ENCODE data around the gene NUDT2. TPM values are rescaled to one million over a fixed set of nuclear protein-coding genes. Genes with fewer than 3 reads are reported as not detected.

NUDT2 gene
- total RNA-seq, 6 experiments from 2014 or later = 4.9 to 13.7 (median 11.2) TPM

DNA sequence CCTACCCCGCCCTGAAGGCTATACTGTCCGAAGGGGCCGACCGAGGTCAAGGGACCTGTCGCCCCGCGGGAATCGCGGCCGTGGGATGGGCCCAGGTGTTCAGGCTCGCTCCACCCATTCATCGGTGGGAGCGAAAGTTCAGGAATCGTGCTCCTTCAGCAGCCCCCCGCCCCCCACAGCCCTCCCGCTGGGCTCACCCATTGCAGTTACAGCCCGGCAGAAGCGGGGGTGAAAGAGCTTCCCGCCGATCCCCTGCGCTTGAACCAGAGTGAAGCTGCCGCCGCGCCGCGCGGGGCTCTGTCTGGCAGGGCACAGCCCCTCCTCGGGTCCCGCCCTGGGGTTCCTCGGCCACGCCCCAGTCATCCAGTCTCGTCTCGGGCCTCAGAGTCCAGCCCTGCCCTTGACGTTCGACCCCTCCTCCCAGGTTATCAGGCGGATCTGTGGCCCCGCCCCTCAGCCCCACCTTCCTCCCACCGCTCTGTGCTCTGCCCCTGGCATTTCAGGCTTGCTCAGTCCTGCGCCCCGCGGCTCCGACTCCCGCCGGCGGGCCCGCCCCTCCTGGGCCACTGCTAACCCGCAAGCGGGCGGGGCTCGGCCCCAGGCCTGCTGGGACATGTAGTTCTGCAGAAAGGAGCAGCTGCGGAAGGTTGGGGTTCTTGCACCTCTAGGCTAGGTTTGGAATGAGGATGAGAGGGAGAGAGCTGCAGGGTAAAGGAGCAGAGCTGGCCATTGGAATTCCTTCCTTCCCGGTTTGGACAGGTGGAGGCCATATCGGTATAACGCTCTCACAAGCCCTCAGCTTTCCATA, 47.4 kb downstream of the NUDT2 start, which contains the start of gene MYORG:
Gene MYORG, minus strand, starts transcription at position 303 of the 808 bp plus-strand sequence. CDS start 3,955 bp downstream, outside the sequence.
- 1% methylated on average over 15 of the region's 54 CpGs for WGBS (ENCODE audit: insufficient coverage, low coverage, low lambda C conversion rate, missing lambda C conversion rate)
- ATAC-seq (peak; percentile 75 to 87 (median 76)), DNase-seq (peak; percentile 97 to 99 (median 99))
- H3K4me3 ChIP-seq = peak within 1 kb of the TSS; percentile 80 to 83 (median 80)
- peak; percentile 93 for TF ChIP-seq POLR2A (IDR thresholded peaks at IDR 0.05)
- TF ChIP-seq, protein P1, sequence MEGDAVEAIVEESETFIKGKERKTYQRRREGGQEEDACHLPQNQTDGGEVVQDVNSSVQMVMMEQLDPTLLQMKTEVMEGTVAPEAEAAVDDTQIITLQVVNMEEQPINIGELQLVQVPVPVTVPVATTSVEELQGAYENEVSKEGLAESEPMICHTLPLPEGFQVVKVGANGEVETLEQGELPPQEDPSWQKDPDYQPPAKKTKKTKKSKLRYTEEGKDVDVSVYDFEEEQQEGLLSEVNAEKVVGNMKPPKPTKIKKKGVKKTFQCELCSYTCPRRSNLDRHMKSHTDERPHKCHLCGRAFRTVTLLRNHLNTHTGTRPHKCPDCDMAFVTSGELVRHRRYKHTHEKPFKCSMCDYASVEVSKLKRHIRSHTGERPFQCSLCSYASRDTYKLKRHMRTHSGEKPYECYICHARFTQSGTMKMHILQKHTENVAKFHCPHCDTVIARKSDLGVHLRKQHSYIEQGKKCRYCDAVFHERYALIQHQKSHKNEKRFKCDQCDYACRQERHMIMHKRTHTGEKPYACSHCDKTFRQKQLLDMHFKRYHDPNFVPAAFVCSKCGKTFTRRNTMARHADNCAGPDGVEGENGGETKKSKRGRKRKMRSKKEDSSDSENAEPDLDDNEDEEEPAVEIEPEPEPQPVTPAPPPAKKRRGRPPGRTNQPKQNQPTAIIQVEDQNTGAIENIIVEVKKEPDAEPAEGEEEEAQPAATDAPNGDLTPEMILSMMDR (IDR thresholded peaks at IDR 0.05) = no peak
- no peaks in the 10 kb centered on the region for H3K9me3 ChIP-seq
- H3K27ac ChIP-seq = peak within 1 kb of the TSS; percentile 60 to 70 (median 64)
- H3K36me3 ChIP-seq = peaks cover 0 to 8% (median 3%) of the 10 kb centered on the region in 4 donors
- peaks cover 0 to 33% (median 7%) of the 10 kb centered on the region in 4 donors for H3K4me1 ChIP-seq
- H3K27me3 ChIP-seq = no peaks in the 10 kb centered on the region
- intact Hi-C loops (cut with DNase I) = loop anchor here in 1 of 2 donors (5.0 kb wide), 1 partner anchor 44 kb away; no protein-coding TSS in a partner anchor

DNA sequence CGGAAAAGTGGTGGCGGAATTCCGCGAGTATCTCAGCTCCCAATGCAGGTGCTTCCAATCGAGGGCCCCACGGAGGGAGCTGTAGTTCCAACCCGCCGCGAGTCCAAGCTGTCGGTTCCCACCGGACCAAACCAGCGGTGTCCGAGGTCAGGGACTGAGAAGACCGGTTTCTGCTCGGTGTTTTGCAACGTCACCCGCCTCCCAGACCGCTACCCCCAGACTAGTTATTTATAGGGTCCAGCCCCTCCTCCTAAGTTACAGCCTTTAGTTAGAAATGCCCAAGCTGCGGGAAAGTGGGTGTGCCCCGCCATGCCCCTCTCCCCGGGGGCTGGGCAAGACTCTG, 48.0 kb downstream of the NUDT2 start:
- WGBS (ENCODE audit: insufficient coverage, low coverage, low lambda C conversion rate, missing lambda C conversion rate) = 11% methylated on average over 8 of the region's 21 CpGs
- peak overlapping the region; percentile 80 to 83 (median 80) for H3K4me3 ChIP-seq
- peak overlapping the region in 2 of 3 donors; percentile 55 to 70 for H3K27ac ChIP-seq
- peaks cover 0 to 33% (median 7%) of the 10 kb centered on the region in 4 donors for H3K4me1 ChIP-seq
- intact Hi-C loops (cut with DNase I) = loop anchor here in 1 of 2 donors (5.0 kb wide), 1 partner anchor 45 kb away; no protein-coding TSS in a partner anchor
- TF ChIP-seq, protein P1 (IDR thresholded peaks at IDR 0.05) = no peak
- no peak for TF ChIP-seq POLR2A (IDR thresholded peaks at IDR 0.05)
- no peak for ATAC-seq
- no peaks in the 10 kb centered on the region for H3K9me3 ChIP-seq
- H3K27me3 ChIP-seq = no peaks in the 10 kb centered on the region
- H3K36me3 ChIP-seq = peaks cover 0 to 3% (median under 1%) of the 10 kb centered on the region in 4 donors
- peak; percentile 51 to 67 (median 64) for DNase-seq

DNA sequence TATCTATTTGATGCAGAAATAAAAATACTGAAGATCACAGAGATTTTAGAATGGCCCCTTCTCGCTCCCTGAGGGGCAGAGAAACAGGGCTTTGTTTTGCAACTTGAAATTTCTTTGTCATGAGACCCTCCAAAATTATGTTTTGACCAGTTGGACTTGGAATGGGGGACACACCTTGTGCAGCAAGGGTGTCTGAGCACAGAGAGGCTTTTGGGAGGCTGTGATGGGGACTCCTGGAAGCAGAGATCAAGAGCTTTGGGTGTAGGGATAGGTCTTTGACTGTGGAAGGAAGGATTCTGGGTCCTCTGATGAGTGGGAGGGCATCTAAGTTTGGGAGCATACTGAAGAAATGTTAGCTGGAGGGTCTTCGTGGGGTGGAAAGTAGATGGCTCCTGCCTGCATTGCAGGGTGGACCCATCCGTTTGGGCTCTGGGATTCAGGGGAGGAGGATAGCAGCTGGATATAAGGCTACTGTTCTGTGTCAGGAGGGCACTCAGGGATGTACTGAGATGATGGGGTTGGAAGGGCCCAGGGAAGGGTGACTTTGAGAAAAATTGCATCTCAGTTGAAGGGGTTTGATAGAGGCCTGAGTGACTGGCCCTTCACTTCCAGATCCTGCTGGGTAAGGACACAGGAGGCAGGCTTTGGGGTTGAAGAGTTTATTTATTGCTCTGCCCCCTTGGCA, 49.1 kb downstream of the NUDT2 start:
- Histone ChIP-seq H3K36me3 (no peaks in the 10 kb centered on the region), H3K27ac (no peak overlapping the region), H3K4me3 (no peak overlapping the region), H3K27me3 (no peaks in the 10 kb centered on the region), H3K4me1 (peaks cover 0 to 33% (median 7%) of the 10 kb centered on the region in 4 donors), H3K9me3 (no peaks in the 10 kb centered on the region)
- WGBS (ENCODE audit: insufficient coverage, low coverage, low lambda C conversion rate, missing lambda C conversion rate) = 96% methylated on average over 3 of the region's 3 CpGs
- TF ChIP-seq, protein P1 (IDR thresholded peaks at IDR 0.05) = no peak
- TF ChIP-seq POLR2A (IDR thresholded peaks at IDR 0.05) = no peak
- ATAC-seq (no peak), DNase-seq (no peak)
- intact Hi-C loops (cut with DNase I) = loop anchor here in 1 of 2 donors (5.0 kb wide), 1 partner anchor 46 kb away; no protein-coding TSS in a partner anchor

DNA sequence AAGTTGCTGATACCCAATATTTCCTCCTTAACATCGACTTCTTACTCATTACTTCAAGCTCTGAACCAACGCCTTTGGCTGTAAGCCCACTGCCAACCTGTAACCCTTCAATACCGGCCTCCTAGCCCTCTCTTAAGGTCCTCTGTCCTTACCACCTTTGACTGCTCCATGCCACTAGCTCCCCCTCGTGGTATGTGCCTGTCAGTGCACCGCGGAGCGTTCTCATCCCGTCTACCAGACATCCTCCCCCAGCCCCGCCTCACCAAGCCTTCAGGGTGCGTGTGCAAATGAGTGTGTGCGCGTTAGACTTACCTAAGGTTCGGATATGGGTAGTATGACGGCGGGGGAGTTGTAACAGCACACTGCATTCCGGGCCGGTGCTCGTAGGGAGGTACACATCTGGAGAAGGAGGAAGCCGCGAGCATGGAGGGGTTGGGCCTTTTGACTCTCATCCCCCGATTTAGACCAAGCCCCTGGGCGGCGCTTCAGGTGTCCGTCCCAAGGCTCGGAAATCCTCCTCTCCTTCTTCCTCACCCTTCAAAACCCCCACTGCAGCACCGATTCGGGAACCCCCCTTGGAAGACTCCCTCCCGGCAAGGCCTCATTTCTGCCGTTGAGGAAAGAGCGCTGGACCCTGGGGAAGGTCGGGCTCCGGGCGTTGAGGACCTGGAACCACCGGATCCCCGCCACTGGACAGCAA, 50.1 kb downstream of the NUDT2 start:
- intact Hi-C loops (cut with DNase I) = loop anchor here in 1 of 2 donors (5.0 kb wide), 1 partner anchor 47 kb away; no protein-coding TSS in a partner anchor
- H3K27ac ChIP-seq = peak overlapping the region in 1 of 3 donors; percentile 18
- DNase-seq = peak; percentile 85 to 91 (median 90)
- TF ChIP-seq, protein P1 (IDR thresholded peaks at IDR 0.05) = peak; percentile 98 to 99 (median 98)
- TF ChIP-seq POLR2A (IDR thresholded peaks at IDR 0.05) = no peak
- H3K27me3 ChIP-seq = no peaks in the 10 kb centered on the region
- WGBS (ENCODE audit: insufficient coverage, low coverage, low lambda C conversion rate, missing lambda C conversion rate) = 4% methylated on average over 29 of the region's 35 CpGs
- peaks cover 0 to 32% (median 7%) of the 10 kb centered on the region in 4 donors for H3K4me1 ChIP-seq
- peak; percentile 50 to 61 (median 53) for ATAC-seq
- H3K36me3 ChIP-seq = no peaks in the 10 kb centered on the region
- H3K4me3 ChIP-seq = peak overlapping the region; percentile 45 to 61 (median 48)
- H3K9me3 ChIP-seq = no peaks in the 10 kb centered on the region
